Renal cortical epithelial cell (primary cell): ENCODE measurements around the gene PCNX2. TPM values are rescaled to one million over a fixed set of nuclear protein-coding genes. Genes with fewer than 3 reads are reported as not detected.

Experiments used
- DNase-seq: peaks from one replicate; pipeline ENCODE4 v3.0.0-alpha.2; 2011; ENCODE audit warnings: low read depth
- total RNA-seq: library from RNA; depleted of rRNA; stranded (reverse); fragments of >200 nt; gene quantifications from 2 replicates; pipeline ENCODE4 v1.2.3, GENCODE V29; 2014

Gene PCNX2
- total RNA-seq, 1 donor from 2014 or later, result 28.9 TPM

GRCh38 chr1:233224311-233224710, 71.2 kb downstream of the PCNX2 start:
- DNase-seq, result no peak

GRCh38 chr1:233217832-233218231, 77.7 kb downstream of the PCNX2 start:
- DNase-seq, result no peak

GRCh38 chr1:233216009-233216408, 79.5 kb downstream of the PCNX2 start:
- no peak for DNase-seq

GRCh38 chr1:233215135-233215760, 80.3 kb downstream of the PCNX2 start:
- DNase-seq, result no peak

- no peak for DNase-seq
These were observed 83.9 kb downstream of the PCNX2 start for GRCh38 chr1:233211595-233211994.

- DNase-seq, result no peak
These were observed 84.4 kb downstream of the PCNX2 start for GRCh38 chr1:233211106-233211505.

GRCh38 chr1:233209481-233209880, 86.0 kb downstream of the PCNX2 start:
- no peak for DNase-seq

- no peak for DNase-seq
These were observed 86.8 kb downstream of the PCNX2 start for GRCh38 chr1:233208687-233209086.

- DNase-seq, result no peak
These were observed 97.6 kb downstream of the PCNX2 start for GRCh38 chr1:233197940-233198339.

- no peak for DNase-seq
These were observed 101.8 kb downstream of the PCNX2 start for GRCh38 chr1:233193741-233194140.

- no peak for DNase-seq
These were observed 104.5 kb downstream of the PCNX2 start for GRCh38 chr1:233190987-233191386.

GRCh38 chr1:233189526-233189925, 106.0 kb downstream of the PCNX2 start:
- no peak for DNase-seq

GRCh38 chr1:233188061-233188460, 107.5 kb downstream of the PCNX2 start:
- no peak for DNase-seq

- peak; percentile 38 for DNase-seq
These were observed 112.1 kb downstream of the PCNX2 start for GRCh38 chr1:233183226-233184020.

GRCh38 chr1:233182587-233182986, 112.9 kb downstream of the PCNX2 start:
- no peak for DNase-seq

- DNase-seq, result no peak
These were observed 114.7 kb downstream of the PCNX2 start for GRCh38 chr1:233180641-233181364.

GRCh38 chr1:233179638-233180037, 115.9 kb downstream of the PCNX2 start:
- peak; percentile 81 for DNase-seq

GRCh38 chr1:233172201-233172600, 123.3 kb downstream of the PCNX2 start:
- no peak for DNase-seq

GRCh38 chr1:233170741-233171140, 124.8 kb downstream of the PCNX2 start:
- no peak for DNase-seq

- no peak for DNase-seq
These were observed 127.1 kb downstream of the PCNX2 start for GRCh38 chr1:233168384-233168783.

- no peak for DNase-seq
These were observed 128.6 kb downstream of the PCNX2 start for GRCh38 chr1:233166896-233167295.

- DNase-seq, result no peak
These were observed 131.8 kb downstream of the PCNX2 start for GRCh38 chr1:233163696-233164095.

- DNase-seq, result no peak
These were observed 137.2 kb downstream of the PCNX2 start for GRCh38 chr1:233158322-233158721.
